SK-N-SH (cell line): ENCODE results near the gene OPCML.

ENCODE experiments used
- POLR2AphosphoS5 ChIP-seq: IDR thresholded peaks from 2 replicates; pipeline ENCODE4 v1.6.1; 2012; ENCODE audit warnings: low read depth, low read length
- TEAD4 ChIP-seq: IDR thresholded peaks from 2 replicates; pipeline ENCODE4 v1.4.0; 2012; ENCODE audit warnings: mild to moderate bottlenecking, borderline replicate concordance; ENCODE audit not compliant: insufficient read depth
- TF ChIP-seq, protein P1 (sequence below): fragments of 200-600 bp; sonication (generic); IDR thresholded peaks from 2 replicates; pipeline ENCODE4 v1.6.1; 2017; ENCODE audit warnings: antibody characterized with exemption, mild to moderate bottlenecking, moderate library complexity

DNA sequence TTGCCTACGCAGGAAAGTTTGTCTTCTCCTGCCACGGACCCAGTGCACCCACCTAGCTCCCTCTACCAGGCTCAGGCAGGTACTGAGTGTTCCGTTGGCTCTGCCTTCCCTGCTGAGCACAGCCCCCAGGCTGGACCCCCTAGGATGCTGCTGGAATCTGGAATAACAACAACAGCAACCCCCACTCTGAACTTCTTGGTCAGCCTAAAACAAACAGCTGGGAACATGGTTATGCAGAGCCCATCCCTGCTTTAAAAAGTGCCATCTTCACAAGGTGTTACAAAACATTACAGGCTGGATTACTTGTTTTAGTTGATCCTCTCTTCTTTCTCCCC lies 1.8 kb downstream of the OPCML start:
- TF ChIP-seq, protein P1, sequence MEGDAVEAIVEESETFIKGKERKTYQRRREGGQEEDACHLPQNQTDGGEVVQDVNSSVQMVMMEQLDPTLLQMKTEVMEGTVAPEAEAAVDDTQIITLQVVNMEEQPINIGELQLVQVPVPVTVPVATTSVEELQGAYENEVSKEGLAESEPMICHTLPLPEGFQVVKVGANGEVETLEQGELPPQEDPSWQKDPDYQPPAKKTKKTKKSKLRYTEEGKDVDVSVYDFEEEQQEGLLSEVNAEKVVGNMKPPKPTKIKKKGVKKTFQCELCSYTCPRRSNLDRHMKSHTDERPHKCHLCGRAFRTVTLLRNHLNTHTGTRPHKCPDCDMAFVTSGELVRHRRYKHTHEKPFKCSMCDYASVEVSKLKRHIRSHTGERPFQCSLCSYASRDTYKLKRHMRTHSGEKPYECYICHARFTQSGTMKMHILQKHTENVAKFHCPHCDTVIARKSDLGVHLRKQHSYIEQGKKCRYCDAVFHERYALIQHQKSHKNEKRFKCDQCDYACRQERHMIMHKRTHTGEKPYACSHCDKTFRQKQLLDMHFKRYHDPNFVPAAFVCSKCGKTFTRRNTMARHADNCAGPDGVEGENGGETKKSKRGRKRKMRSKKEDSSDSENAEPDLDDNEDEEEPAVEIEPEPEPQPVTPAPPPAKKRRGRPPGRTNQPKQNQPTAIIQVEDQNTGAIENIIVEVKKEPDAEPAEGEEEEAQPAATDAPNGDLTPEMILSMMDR = no peak
- TF ChIP-seq POLR2AphosphoS5 = no peak
- no peak for TF ChIP-seq TEAD4
